Adrenal gland (tissue), 12 donors: ENCODE results near the gene PHYHD1. TPM values are rescaled to one million over a fixed set of nuclear protein-coding genes. Genes with fewer than 3 reads are reported as not detected.

Experiments
- DNase-seq, 7 donors: peaks; one replicate each; pipeline ENCODE4 v3.0.0-alpha.2; 2019 to 2020
- H3K27ac ChIP-seq, 5 donors: fragments of 200-600 bp; sonication (generic) in 4 of 5; 1 replicate in 3 of 5; 2 replicates in 2 of 5; pipeline versions ENCODE4 v1.5.1 to v1.8.0; 2016 to 2020; ENCODE audit warnings: mild to moderate bottlenecking in 1 of 5
- H3K27me3 ChIP-seq: fragments of 200-600 bp; 2 replicates; pipeline ENCODE4 v1.8.0; 2021
- H3K36me3 ChIP-seq, 2 donors: fragments of 200-600 bp; replicated peaks in 1 of 2; 1 replicate in 1 of 2; 2 replicates in 1 of 2; pipeline versions ENCODE4 v1.5.1 to v1.8.0; 2018 to 2022
- H3K4me1 ChIP-seq, 2 donors: fragments of 200-600 bp; replicated peaks in 1 of 2; 1 replicate in 1 of 2; 2 replicates in 1 of 2; pipeline versions ENCODE4 v1.5.1 to v1.8.0; 2018 to 2021
- H3K4me3 ChIP-seq, 4 donors: fragments of 200-600 bp; sonication (generic) in 3 of 4; one replicate each; pipeline ENCODE4 v1.5.1; 2016 to 2018
- H3K9me3 ChIP-seq, 3 donors: fragments of 200-600 bp; sonication (generic) in 1 of 3; replicated peaks in 1 of 3; 1 replicate in 2 of 3; 2 replicates in 1 of 3; pipeline versions ENCODE4 v1.5.1 to v1.8.0; 2016 to 2021
- CTCF ChIP-seq, 6 experiments: fragments of 450-650 bp in 4 of 6; fragments of 200-600 bp in 2 of 6; sonication (generic) in 1 of 6; IDR thresholded peaks; 1 replicate in 5 of 6; 2 replicates in 1 of 6; pipeline versions ENCODE4 v1.5.1 to v1.8.0; 2016 to 2021; ENCODE audit warnings: antibody characterized with exemption in 6 of 6, mild to moderate bottlenecking in 2 of 6, moderate library complexity in 1 of 6
- POLR2A ChIP-seq, 2 donors: fragments of 450-650 bp; IDR thresholded peaks; one replicate each; pipeline ENCODE4 v1.6.1; 2017; ENCODE audit warnings: antibody characterized with exemption in 2 of 2, mild to moderate bottlenecking in 2 of 2, moderate library complexity in 1 of 2
- WGBS, 4 donors: extraction: QIAGEN DNeasy Blood & Tissue Kit in 2 of 4; methylation state at CpG; one replicate each; pipeline versions ENCODE4 v1.1.5 to v1.1.7; 2013 to 2017; 5-methylcytosine and 5-hydroxymethylcytosine counted together
- intact Hi-C, 2 donors: fragments of 100-400 bp; cut with DNase I; formaldehyde crosslinking; loops; one replicate each; pipeline versions ENCODE4 v1.14.1 to v1.15.0; 2022 to 2023
- polyA plus RNA-seq, 3 donors: library from polyadenylated mRNA; stranded (reverse); fragments of 200-250 nt in 2 of 3; fragments of 350-450 nt in 1 of 3; fragmentation: Illumina TruSeq in 1 of 3; extraction: RNeasy Lipid Tissue Mini Kit (QIAGEN cat#74804) in 1 of 3; gene quantifications; one replicate each; pipeline ENCODE4 v1.2.3, GENCODE V29; 2013 to 2014
- total RNA-seq, 9 donors: library from RNA; depleted of rRNA in 4 of 9; stranded (reverse); fragments of >200 nt in 4 of 9; fragments of 120-200 nt in 1 of 9; fragmentation: NEBNext Ultra II Directional in 1 of 9; extraction: Animal tissue kit (Norgen Biotek cat#: 25700) in 1 of 9; gene quantifications; one replicate each; pipeline versions ENCODE4 v1.1.0 to v1.2.4, GENCODE V29; 2013 to 2023
- donor health status: healthy with polysubstance abuse.
- donor health status: Bipolar disorder and iron deficiency.
- donor health status: DM: yes; HTN: yes; CAD: no.
- donor health status: DM: no; HTN: no; CAD: no.
- donor health status: DM: no; HTN: no; CAD: no.
- donor health status: DM: yes; HTN: yes; CAD: no.

Gene PHYHD1
- total and polyA plus RNA-seq, 12 donors: 9.1 to 86.6 (median 30.9) TPM

- DNase-seq: no peak
- H3K27ac ChIP-seq: no peak overlapping the region
- WGBS, 4 donors: 90 to 98% (median 97%) methylated on average over 7 of the region's 7 CpGs
- peaks cover 0 to 31% of the 10 kb centered on the region in 2 donors for H3K36me3 ChIP-seq
- intact Hi-C loops: no loop called here
- no peaks in the 10 kb centered on the region for H3K9me3 ChIP-seq
- peaks cover 0 to 2% of the 10 kb centered on the region in 2 donors for H3K4me1 ChIP-seq
- no peaks in the 10 kb centered on the region for H3K27me3 ChIP-seq
- no peak overlapping the region for H3K4me3 ChIP-seq
- TF ChIP-seq CTCF (IDR thresholded peaks at IDR 0.05) (no peak), POLR2A (IDR thresholded peaks at IDR 0.05) (no peak)
These were observed 14.8 kb upstream of the PHYHD1 start for GRCh38 chr9:128905964-128906363.

GRCh38 chr9:128906741-128907140 lies 14.0 kb upstream of the PHYHD1 start:
- H3K27ac ChIP-seq: no peak overlapping the region
- H3K9me3 ChIP-seq: no peaks in the 10 kb centered on the region

GRCh38 chr9:128908372-128908771 lies 12.4 kb upstream of the PHYHD1 start:
- no peak for TF ChIP-seq CTCF (IDR thresholded peaks at IDR 0.05)
- intact Hi-C loops: no loop called here
- Histone ChIP-seq H3K27ac (no peak overlapping the region), H3K9me3 (no peaks in the 10 kb centered on the region), H3K27me3 (no peaks in the 10 kb centered on the region), H3K36me3 (peaks cover 0 to 31% of the 10 kb centered on the region in 2 donors), H3K4me1 (peaks cover 6 to 20% of the 10 kb centered on the region in 2 donors), H3K4me3 (no peak overlapping the region)
- DNase-seq: no peak
- 92 to 99% (median 98%) methylated on average over 7 to 24 of the region's 24 CpGs for WGBS, 4 donors

More at GRCh38 chr9:128906741-128907140, 14.0 kb upstream of the PHYHD1 start:
- Histone ChIP-seq H3K4me1 (peaks cover 0 to 8% of the 10 kb centered on the region in 2 donors), H3K36me3 (peaks cover 0 to 31% of the 10 kb centered on the region in 2 donors), H3K4me3 (no peak overlapping the region), H3K27me3 (no peaks in the 10 kb centered on the region)
- TF ChIP-seq CTCF (IDR thresholded peaks at IDR 0.05): no peak
- TF ChIP-seq POLR2A (IDR thresholded peaks at IDR 0.05): no peak
- intact Hi-C loops: no loop called here
- 57 to 74% (median 69%) methylated on average over 2 of the region's 2 CpGs for WGBS, 4 donors
- DNase-seq: no peak

GRCh38 chr9:128909859-128910258 lies 10.9 kb upstream of the PHYHD1 start:
- intact Hi-C loops: no loop called here
- no peak overlapping the region for H3K4me3 ChIP-seq
- no peaks in the 10 kb centered on the region for H3K27me3 ChIP-seq
- 87 to 93% (median 89%) methylated on average over 2 to 4 of the region's 4 CpGs for WGBS, 4 donors
- TF ChIP-seq POLR2A (IDR thresholded peaks at IDR 0.05) (no peak), CTCF (IDR thresholded peaks at IDR 0.05) (no peak)
- DNase-seq: no peak
- H3K36me3 ChIP-seq: peaks cover 0 to 31% of the 10 kb centered on the region in 2 donors
- H3K27ac ChIP-seq: no peak overlapping the region
- H3K9me3 ChIP-seq: no peaks in the 10 kb centered on the region
- peaks cover 8 to 25% of the 10 kb centered on the region in 2 donors for H3K4me1 ChIP-seq
